Smooth muscle cell (in vitro differentiated cells): ENCODE results near the gene FAM228B. TPM values are rescaled to one million over a fixed set of nuclear protein-coding genes. Genes with fewer than 3 reads are reported as not detected.

Experiments used
- DNase-seq: peaks from one replicate; lab custom pipeline; 2025; ENCODE audit not compliant: unreplicated experiment; lab: John Stamatoyannopoulos, UW
- H2AFZ ChIP-seq: fragments of 200-600 bp; sonication (generic); 2 replicates; pipeline ENCODE4 v1.6.0; 2016; ENCODE audit warnings: antibody characterized with exemption, low read depth, mild to moderate bottlenecking
- H3F3A ChIP-seq: fragments of 200-600 bp; sonication (generic); 2 replicates; pipeline ENCODE4 v1.6.0; 2017; ENCODE audit warnings: antibody characterized with exemption, low read depth
- H3K27ac ChIP-seq: fragments of 200-600 bp; sonication (generic); 2 replicates; pipeline ENCODE4 v1.5.1; 2016; ENCODE audit warnings: low read depth, mild to moderate bottlenecking
- H3K27me3 ChIP-seq: fragments of 200-600 bp; sonication (generic); 2 replicates; pipeline ENCODE4 v1.6.1; 2016; ENCODE audit warnings: low read depth, mild to moderate bottlenecking
- H3K36me3 ChIP-seq: fragments of 200-600 bp; sonication (generic); 2 replicates; pipeline ENCODE4 v1.5.1; 2016; ENCODE audit warnings: low read depth
- H3K4me1 ChIP-seq: fragments of 200-600 bp; sonication (generic); 2 replicates; pipeline ENCODE4 v1.5.1; 2016; ENCODE audit warnings: low read depth
- H3K4me2 ChIP-seq: fragments of 200-600 bp; sonication (generic); 2 replicates; pipeline ENCODE4 v1.6.0; 2016; ENCODE audit warnings: mild to moderate bottlenecking
- H3K4me3 ChIP-seq: fragments of 200-600 bp; sonication (generic); 2 replicates; pipeline ENCODE4 v1.5.1; 2016; ENCODE audit warnings: mild to moderate bottlenecking
- H3K79me2 ChIP-seq: fragments of 200-600 bp; sonication (generic); 2 replicates; pipeline ENCODE4 v1.6.0; 2016; ENCODE audit warnings: low read depth, mild to moderate bottlenecking
- H3K9ac ChIP-seq: fragments of 200-600 bp; sonication (generic); 2 replicates; pipeline ENCODE4 v1.6.0; 2016; ENCODE audit warnings: low read depth
- H3K9me3 ChIP-seq: fragments of 200-600 bp; sonication (generic); replicated peaks from 2 replicates; pipeline ENCODE4 v1.5.1; 2016; ENCODE audit warnings: low read depth
- H4K20me1 ChIP-seq: fragments of 200-600 bp; sonication (generic); 2 replicates; pipeline ENCODE4 v1.6.0; 2016; ENCODE audit warnings: low read depth
- WGBS: methylation state at CpG from one replicate; pipeline ENCODE4 v1.1.7; 2016; ENCODE audit warnings: low lambda C conversion rate; 5-methylcytosine and 5-hydroxymethylcytosine counted together
- polyA plus RNA-seq: library from polyadenylated mRNA; unstranded; fragments of >200 nt; fragmentation: Nextera tagmentation; extraction: Ambion mirVana; gene quantifications from 2 replicates; pipeline ENCODE4 v1.2.1, GENCODE V29; 2016
- total RNA-seq: library from RNA; depleted of rRNA; stranded (reverse); fragments of >200 nt; gene quantifications from 2 replicates; pipeline ENCODE4 v1.2.3, GENCODE V29; 2014
- TF ChIP-seq, protein P1 (sequence below): fragments of 200-600 bp; sonication (generic); IDR thresholded peaks from 2 replicates; pipeline ENCODE4 v1.5.1; 2017; ENCODE audit warnings: borderline replicate concordance, mild to moderate bottlenecking, antibody characterized with exemption; ENCODE audit not compliant: insufficient read depth, poor library complexity, severe bottlenecking

Gene FAM228B
- total and polyA plus RNA-seq, 2 experiments from 2014 or later = 7.0 to 18.1 TPM

DNA sequence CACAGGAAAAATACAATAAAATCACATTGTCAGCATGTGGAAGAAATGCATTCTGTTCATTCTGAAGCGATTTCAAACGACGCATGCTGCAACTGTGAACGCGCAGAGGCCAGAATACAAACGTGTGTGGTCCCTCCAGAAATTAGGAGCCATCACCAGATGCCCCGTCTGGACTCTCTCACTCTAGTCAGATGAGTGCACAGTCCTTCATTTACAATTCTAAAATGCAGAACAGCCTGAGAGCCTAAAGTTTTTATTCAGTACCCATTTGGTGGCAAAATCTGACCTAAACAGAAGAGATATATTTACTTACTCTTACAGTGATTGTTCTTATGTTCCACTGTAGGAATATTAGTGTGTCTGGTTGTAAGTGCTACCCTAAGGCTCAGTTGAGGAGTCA lies 88.1 kb downstream of the FAM228B start:
- no peak for DNase-seq
- H4K20me1 ChIP-seq = no peaks in the 10 kb centered on the region
- no peak overlapping the region for H3K4me3 ChIP-seq
- no peak overlapping the region for H2AFZ ChIP-seq
- no peaks in the 10 kb centered on the region for H3K36me3 ChIP-seq
- no peak overlapping the region for H3K4me2 ChIP-seq
- H3K27me3 ChIP-seq = no peaks in the 10 kb centered on the region
- no peaks in the 10 kb centered on the region for H3K9me3 ChIP-seq
- TF ChIP-seq, protein P1, sequence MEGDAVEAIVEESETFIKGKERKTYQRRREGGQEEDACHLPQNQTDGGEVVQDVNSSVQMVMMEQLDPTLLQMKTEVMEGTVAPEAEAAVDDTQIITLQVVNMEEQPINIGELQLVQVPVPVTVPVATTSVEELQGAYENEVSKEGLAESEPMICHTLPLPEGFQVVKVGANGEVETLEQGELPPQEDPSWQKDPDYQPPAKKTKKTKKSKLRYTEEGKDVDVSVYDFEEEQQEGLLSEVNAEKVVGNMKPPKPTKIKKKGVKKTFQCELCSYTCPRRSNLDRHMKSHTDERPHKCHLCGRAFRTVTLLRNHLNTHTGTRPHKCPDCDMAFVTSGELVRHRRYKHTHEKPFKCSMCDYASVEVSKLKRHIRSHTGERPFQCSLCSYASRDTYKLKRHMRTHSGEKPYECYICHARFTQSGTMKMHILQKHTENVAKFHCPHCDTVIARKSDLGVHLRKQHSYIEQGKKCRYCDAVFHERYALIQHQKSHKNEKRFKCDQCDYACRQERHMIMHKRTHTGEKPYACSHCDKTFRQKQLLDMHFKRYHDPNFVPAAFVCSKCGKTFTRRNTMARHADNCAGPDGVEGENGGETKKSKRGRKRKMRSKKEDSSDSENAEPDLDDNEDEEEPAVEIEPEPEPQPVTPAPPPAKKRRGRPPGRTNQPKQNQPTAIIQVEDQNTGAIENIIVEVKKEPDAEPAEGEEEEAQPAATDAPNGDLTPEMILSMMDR = no peak
- no peaks in the 10 kb centered on the region for H3K79me2 ChIP-seq
- no peaks in the 10 kb centered on the region for H3F3A ChIP-seq
- WGBS = 55% methylated on average over 7 of the region's 7 CpGs
- H3K9ac ChIP-seq = no peak overlapping the region
- H3K4me1 ChIP-seq = no peaks in the 10 kb centered on the region
- no peak overlapping the region for H3K27ac ChIP-seq

DNA sequence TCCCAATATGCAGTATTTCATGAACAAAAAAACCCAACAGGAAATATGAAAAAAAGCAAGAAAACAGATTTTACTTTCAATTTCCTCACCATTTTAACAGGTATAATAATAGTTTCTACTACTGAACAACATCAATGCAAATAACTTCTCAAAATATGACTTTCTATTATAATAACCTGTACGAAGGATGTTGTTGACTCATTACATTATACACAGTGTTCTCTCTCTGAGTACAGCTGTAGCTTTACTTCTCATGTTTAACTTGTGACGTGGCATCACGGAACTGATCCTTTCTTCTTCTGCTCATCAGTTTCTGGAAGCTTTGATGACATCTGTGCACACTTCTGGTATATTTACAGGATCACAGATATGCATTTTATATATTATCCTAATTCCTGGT lies 91.6 kb downstream of the FAM228B start:
- no peak overlapping the region for H2AFZ ChIP-seq
- no peak overlapping the region for H3K4me3 ChIP-seq
- no peak for DNase-seq
- H3K36me3 ChIP-seq = no peaks in the 10 kb centered on the region
- no peaks in the 10 kb centered on the region for H3K79me2 ChIP-seq
- no peaks in the 10 kb centered on the region for H3F3A ChIP-seq
- H4K20me1 ChIP-seq = no peaks in the 10 kb centered on the region
- H3K4me2 ChIP-seq = no peak overlapping the region
- no peaks in the 10 kb centered on the region for H3K4me1 ChIP-seq
- TF ChIP-seq, protein P1 = no peak
- H3K9ac ChIP-seq = no peak overlapping the region
- no peak overlapping the region for H3K27ac ChIP-seq
- WGBS = 97% methylated on average over 3 of the region's 3 CpGs
- no peaks in the 10 kb centered on the region for H3K27me3 ChIP-seq
- H3K9me3 ChIP-seq = no peaks in the 10 kb centered on the region

Other genes with a start within 250 kb of the FAM228B start
- gene ATAD2B, start 196.3 kb upstream of the FAM228B start, total RNA-seq = 17.5 and 19.1 TPM in 2 replicates
- 6.2 and 8.3 TPM in 2 replicates for gene ATAD2B, start 196.3 kb upstream of the FAM228B start, polyA plus RNA-seq
- 21.6 and 26.0 TPM in 2 replicates for gene UBXN2A, start 183.0 kb upstream of the FAM228B start, total RNA-seq
- 15.5 and 19.1 TPM in 2 replicates for gene UBXN2A, start 183.0 kb upstream of the FAM228B start, polyA plus RNA-seq
- gene MFSD2B, start 113.4 kb upstream of the FAM228B start, total RNA-seq = 0.04 TPM in 1 of 2 replicates, not detected in the other
- 0.54 and 1.7 TPM in 2 replicates for gene MFSD2B, start 113.4 kb upstream of the FAM228B start, polyA plus RNA-seq
- gene WDCP, start 76.1 kb upstream of the FAM228B start, total RNA-seq = 7.7 and 9.1 TPM in 2 replicates
- 2.5 and 3.1 TPM in 2 replicates for gene WDCP, start 76.1 kb upstream of the FAM228B start, polyA plus RNA-seq
- 17.2 and 17.5 TPM in 2 replicates for gene FKBP1B, start 73.7 kb upstream of the FAM228B start, total RNA-seq
- 26.3 and 29.8 TPM in 2 replicates for gene FKBP1B, start 73.7 kb upstream of the FAM228B start, polyA plus RNA-seq
- 260 and 279 TPM in 2 replicates for gene SF3B6, start 47.1 kb upstream of the FAM228B start, total RNA-seq
- gene SF3B6, start 47.1 kb upstream of the FAM228B start, polyA plus RNA-seq = 210 and 220 TPM in 2 replicates
- 24.9 and 39.3 TPM in 2 replicates for gene TP53I3, start 38.6 kb upstream of the FAM228B start, total RNA-seq
- 56.3 and 80.3 TPM in 2 replicates for gene TP53I3, start 38.6 kb upstream of the FAM228B start, polyA plus RNA-seq
- gene PFN4, start 135 bp upstream of the FAM228B start, total RNA-seq = 1.5 TPM in 1 of 2 replicates, not detected in the other
- gene PFN4, start 135 bp upstream of the FAM228B start, polyA plus RNA-seq = 0.85 and 1.0 TPM in 2 replicates
- not detected in 2 replicates for gene FAM228A, start 51.6 kb downstream of the FAM228B start, total RNA-seq
- 0.27 and 0.57 TPM in 2 replicates for gene FAM228A, start 51.6 kb downstream of the FAM228B start, polyA plus RNA-seq
- gene ITSN2, start 237.1 kb downstream of the FAM228B start, total RNA-seq = 19.6 and 28.4 TPM in 2 replicates
- gene ITSN2, start 237.1 kb downstream of the FAM228B start, polyA plus RNA-seq = 8.5 and 14.3 TPM in 2 replicates